GM23338 (cell line): ENCODE measurements around the gene MYORG. TPM values are rescaled to one million over a fixed set of nuclear protein-coding genes. Genes with fewer than 3 reads are reported as not detected.

Source experiments
- ATAC-seq: fragments of 200-7000 bp; cut with Tn5 transposase; 3 replicates; pipeline ENCODE4 v1.9.1; 2020
- DNase-seq: peaks from one replicate; pipeline ENCODE4 v3.0.0-alpha.2; 2015; ENCODE audit warnings: low spot score
- H2AFZ ChIP-seq: fragments of 200-600 bp; sonication (generic); 2 replicates; pipeline ENCODE4 v1.8.0; 2016; ENCODE audit warnings: antibody characterized with exemption, mild to moderate bottlenecking, moderate library complexity
- H3F3A ChIP-seq: fragments of 200-600 bp; sonication (generic); replicated peaks from 2 replicates; pipeline ENCODE4 v1.8.0; 2017; ENCODE audit warnings: antibody characterized with exemption, mixed run types, low read depth
- H3K27ac ChIP-seq: fragments of 200-600 bp; sonication (generic); 2 replicates; pipeline ENCODE4 v1.6.1; 2016; ENCODE audit warnings: low read depth
- H3K27me3 ChIP-seq: fragments of 200-600 bp; sonication (generic); 2 replicates; pipeline ENCODE4 v1.8.0; 2016; ENCODE audit warnings: mild to moderate bottlenecking, mixed run types, moderate library complexity; ENCODE audit not compliant: insufficient read depth
- H3K36me3 ChIP-seq: fragments of 200-600 bp; sonication (generic); 2 replicates; pipeline ENCODE4 v1.8.0; 2016; ENCODE audit warnings: mild to moderate bottlenecking; ENCODE audit not compliant: insufficient read depth
- H3K4me1 ChIP-seq: fragments of 200-600 bp; sonication (generic); 2 replicates; pipeline ENCODE4 v1.8.0; 2016; ENCODE audit warnings: mild to moderate bottlenecking, moderate library complexity; ENCODE audit not compliant: insufficient read depth
- H3K4me2 ChIP-seq: fragments of 200-600 bp; sonication (generic); 2 replicates; pipeline ENCODE4 v1.7.1; 2017; ENCODE audit warnings: mixed run types
- H3K4me3 ChIP-seq: fragments of 200-600 bp; sonication (generic); 2 replicates; pipeline ENCODE4 v1.6.1; 2016; ENCODE audit warnings: mixed run types
- H3K79me2 ChIP-seq: fragments of 200-600 bp; sonication (generic); replicated peaks from 2 replicates; pipeline ENCODE4 v1.8.0; 2017; ENCODE audit warnings: mild to moderate bottlenecking; ENCODE audit not compliant: insufficient read depth
- H3K9me2 ChIP-seq: fragments of 200-600 bp; sonication (generic); 2 replicates; pipeline ENCODE4 v1.8.0; 2017; ENCODE audit not compliant: insufficient read depth
- H4K20me1 ChIP-seq: fragments of 200-600 bp; sonication (generic); replicated peaks from 2 replicates; pipeline ENCODE4 v1.8.0; 2017; ENCODE audit warnings: mild to moderate bottlenecking; ENCODE audit not compliant: insufficient read depth
- H3K27ac Mint-ChIP-seq: 2 replicates; pipeline ENCODE4 v1.8.0; 2020; ENCODE audit warnings: inconsistent platforms, mild to moderate bottlenecking, moderate library complexity, mixed read lengths
- H3K27me3 Mint-ChIP-seq: 3 replicates; pipeline ENCODE4 v1.8.0; 2022; ENCODE audit warnings: low read depth, mild to moderate bottlenecking, moderate library complexity, mixed read lengths, inconsistent platforms; ENCODE audit not compliant: insufficient read depth, poor library complexity
- H3K36me3 Mint-ChIP-seq: 3 replicates; pipeline ENCODE4 v1.8.0; 2021; ENCODE audit warnings: low read depth, mild to moderate bottlenecking, inconsistent platforms, moderate library complexity, mixed read lengths
- H3K4me1 Mint-ChIP-seq: 3 replicates; pipeline ENCODE4 v1.8.0; 2020; ENCODE audit warnings: mild to moderate bottlenecking, inconsistent platforms, mixed read lengths
- H3K4me3 Mint-ChIP-seq: 3 replicates; pipeline ENCODE4 v1.8.0; 2021; ENCODE audit warnings: moderate library complexity, mild to moderate bottlenecking, inconsistent platforms, mixed read lengths
- H3K9me3 Mint-ChIP-seq: 3 replicates; pipeline ENCODE4 v1.8.0; 2020; ENCODE audit warnings: moderate library complexity, mild to moderate bottlenecking, inconsistent platforms, mixed read lengths
- EZH2phosphoT487 ChIP-seq: fragments of 200-600 bp; sonication (generic); IDR thresholded peaks from one replicate; pipeline ENCODE4 v1.8.1; 2018; ENCODE audit warnings: antibody characterized with exemption; ENCODE audit not compliant: unreplicated experiment
- JUNB ChIP-seq: IDR thresholded peaks from one replicate; pipeline ENCODE4 v1.6.1; 2016; ENCODE audit warnings: antibody characterized with exemption; ENCODE audit not compliant: unreplicated experiment
- NANOG ChIP-seq: IDR thresholded peaks from 2 replicates; pipeline ENCODE4 v1.6.1; 2016; ENCODE audit warnings: antibody characterized with exemption, borderline replicate concordance
- POLR2AphosphoS5 ChIP-seq: IDR thresholded peaks from 2 replicates; pipeline ENCODE4 v1.6.1; 2016; ENCODE audit warnings: antibody characterized with exemption, low read depth
- ZNF331 ChIP-seq: fragments of 250-450 bp; sonication (Bioruptor Pico); IDR thresholded peaks from 2 replicates; pipeline ENCODE4 v1.5.0; 2020; ENCODE audit warnings: low read depth, mild to moderate bottlenecking, moderate library complexity
- ZNF462 ChIP-seq: fragments of 250-450 bp; sonication (Bioruptor Pico); IDR thresholded peaks from 2 replicates; pipeline ENCODE4 v1.5.0; 2020; ENCODE audit warnings: mild to moderate bottlenecking, moderate library complexity
- polyA plus RNA-seq: library from polyadenylated mRNA; unstranded; fragments of >200 nt; fragmentation: Nextera tagmentation; extraction: Ambion mirVana; gene quantifications from 2 replicates; pipeline ENCODE4 v1.2.1, GENCODE V29; 2016
- total RNA-seq: library from RNA; depleted of rRNA; stranded (reverse); fragments of >200 nt; shearing (Covaris generic); gene quantifications from 2 replicates; pipeline ENCODE4 v1.2.3, GENCODE V29; 2014
- TF ChIP-seq, protein P1 (sequence below), 2 experiments: fragments of 200-600 bp in 1 of 2; sonication (generic) in 1 of 2; conservative IDR thresholded peaks; 2 replicates each; pipeline versions ENCODE4 v1.5.1 to v1.6.1; 2016 to 2017; ENCODE audit warnings: antibody characterized with exemption in 2 of 2, low read depth in 2 of 2, mild to moderate bottlenecking in 2 of 2, moderate library complexity in 1 of 2
- TF ChIP-seq, protein P2 (sequence below): IDR thresholded peaks from 2 replicates; pipeline ENCODE4 v1.6.1; 2016; ENCODE audit warnings: antibody characterized with exemption

MYORG gene
- total and polyA plus RNA-seq, 2 experiments from 2014 or later = 1.5 to 7.3 TPM

GRCh38 chr9:34334916-34335315 is 41.8 kb downstream of the MYORG start:
- no peak overlapping the region; the same call in 2 of the 3 replicates for H3K4me3 Mint-ChIP-seq

More at GRCh38 chr9:34334916-34335315, 41.8 kb downstream of the MYORG start:
- H3K27ac Mint-ChIP-seq = peak overlapping the region; percentile 49
- no peaks in the 10 kb centered on the region for H3K9me3 Mint-ChIP-seq
- Histone ChIP-seq H3K4me1 (peaks cover 19% of the 10 kb centered on the region), H3K36me3 (no peaks in the 10 kb centered on the region), H2AFZ (no peak overlapping the region), H3K79me2 (peaks cover 5% of the 10 kb centered on the region; the same call in 1 of the 2 replicates), H3K9me2 (no peaks in the 10 kb centered on the region), H3K27me3 (no peaks in the 10 kb centered on the region), H3F3A (0 out of 2 replicates have a peak, but pooled peaks cover 2% of the 10 kb centered on the region), H4K20me1 (no peaks in the 10 kb centered on the region; the same call in 1 of the 2 replicates), H3K27ac (peak overlapping the region; percentile 1; the same call in 1 of the 2 replicates), H3K4me3 (peak overlapping the region; percentile 5; the same call in 1 of the 2 replicates), H3K4me2 (peak overlapping the region; percentile 33)
- peak; percentile 14; the same call in 2 of the 3 replicates for ATAC-seq
- peaks cover 6% of the 10 kb centered on the region for H3K27me3 Mint-ChIP-seq
- peaks cover 12% of the 10 kb centered on the region; the same call in 2 of the 3 replicates for H3K36me3 Mint-ChIP-seq
- TF ChIP-seq, protein P1, sequence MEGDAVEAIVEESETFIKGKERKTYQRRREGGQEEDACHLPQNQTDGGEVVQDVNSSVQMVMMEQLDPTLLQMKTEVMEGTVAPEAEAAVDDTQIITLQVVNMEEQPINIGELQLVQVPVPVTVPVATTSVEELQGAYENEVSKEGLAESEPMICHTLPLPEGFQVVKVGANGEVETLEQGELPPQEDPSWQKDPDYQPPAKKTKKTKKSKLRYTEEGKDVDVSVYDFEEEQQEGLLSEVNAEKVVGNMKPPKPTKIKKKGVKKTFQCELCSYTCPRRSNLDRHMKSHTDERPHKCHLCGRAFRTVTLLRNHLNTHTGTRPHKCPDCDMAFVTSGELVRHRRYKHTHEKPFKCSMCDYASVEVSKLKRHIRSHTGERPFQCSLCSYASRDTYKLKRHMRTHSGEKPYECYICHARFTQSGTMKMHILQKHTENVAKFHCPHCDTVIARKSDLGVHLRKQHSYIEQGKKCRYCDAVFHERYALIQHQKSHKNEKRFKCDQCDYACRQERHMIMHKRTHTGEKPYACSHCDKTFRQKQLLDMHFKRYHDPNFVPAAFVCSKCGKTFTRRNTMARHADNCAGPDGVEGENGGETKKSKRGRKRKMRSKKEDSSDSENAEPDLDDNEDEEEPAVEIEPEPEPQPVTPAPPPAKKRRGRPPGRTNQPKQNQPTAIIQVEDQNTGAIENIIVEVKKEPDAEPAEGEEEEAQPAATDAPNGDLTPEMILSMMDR (conservative IDR thresholded peaks at IDR 0.05; ENCODE audit: low read depth in 2 of 2) = no peak
- TF ChIP-seq NANOG = no peak
- no peak for TF ChIP-seq EZH2phosphoT487
- no peak for TF ChIP-seq JUNB
- TF ChIP-seq ZNF462 (CRISPR knock-in tag) = no peak
- TF ChIP-seq POLR2AphosphoS5 = no peak
- TF ChIP-seq, protein P2, sequence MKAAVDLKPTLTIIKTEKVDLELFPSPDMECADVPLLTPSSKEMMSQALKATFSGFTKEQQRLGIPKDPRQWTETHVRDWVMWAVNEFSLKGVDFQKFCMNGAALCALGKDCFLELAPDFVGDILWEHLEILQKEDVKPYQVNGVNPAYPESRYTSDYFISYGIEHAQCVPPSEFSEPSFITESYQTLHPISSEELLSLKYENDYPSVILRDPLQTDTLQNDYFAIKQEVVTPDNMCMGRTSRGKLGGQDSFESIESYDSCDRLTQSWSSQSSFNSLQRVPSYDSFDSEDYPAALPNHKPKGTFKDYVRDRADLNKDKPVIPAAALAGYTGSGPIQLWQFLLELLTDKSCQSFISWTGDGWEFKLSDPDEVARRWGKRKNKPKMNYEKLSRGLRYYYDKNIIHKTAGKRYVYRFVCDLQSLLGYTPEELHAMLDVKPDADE = no peak
- TF ChIP-seq ZNF331 (CRISPR knock-in tag) = no peak
- DNase-seq = no peak
- peaks cover 24% of the 10 kb centered on the region for H3K4me1 Mint-ChIP-seq
